ENCODE data around the gene GLIS1. TPM values are rescaled to one million over a fixed set of nuclear protein-coding genes. Genes with fewer than 3 reads are reported as not detected.

The GLIS1 gene
- polyA plus RNA-seq, 3 donors, result not detected

DNA sequence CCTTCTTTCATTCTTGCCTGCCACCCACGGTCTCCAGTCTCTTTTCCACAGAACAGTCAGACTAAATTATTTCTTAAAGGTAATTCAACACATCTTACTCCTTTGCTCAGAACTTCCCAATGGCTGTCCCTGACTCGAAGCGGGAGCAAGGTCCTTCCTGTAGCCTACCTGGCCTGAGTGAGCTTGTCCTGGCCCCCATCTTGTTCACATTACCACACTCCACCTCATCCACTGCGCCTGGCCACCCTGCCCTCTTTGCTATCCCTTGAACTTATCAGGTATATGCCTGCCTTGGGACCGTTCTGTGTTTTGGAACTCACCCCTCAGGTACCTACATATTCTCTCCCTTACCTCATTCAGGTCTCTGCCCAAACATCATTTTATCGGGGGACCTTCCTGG is 13.3 kb upstream of the GLIS1 start:
- Mint-ChIP-seq H3K27me3 (ENCODE audit: low read depth in 3 of 3) (peaks cover 2 to 11% (median 6%) of the 10 kb centered on the region in 3 donors), H3K4me3 (no peak overlapping the region), H3K4me1 (no peaks in the 10 kb centered on the region), H3K36me3 (no peaks in the 10 kb centered on the region), H3K9me3 (peaks cover 0 to 2% (median 0%) of the 10 kb centered on the region in 7 donors), H3K27ac (peak overlapping the region in 1 of 7 donors; percentile 27)
- DNase-seq, result no peak
- no peak overlapping the region for H3K4me2 ChIP-seq (replicated peaks; ENCODE audit: extremely low read depth, low read length, poor library complexity, severe bottlenecking)
- no peaks in the 10 kb centered on the region for H3K27me3 ChIP-seq (ENCODE audit: control insufficient read depth in 2 of 2, insufficient read depth in 2 of 2, low read length in 2 of 2)
- no peak overlapping the region for H3K4me3 ChIP-seq (replicated peaks in 1 of 3; ENCODE audit: low read depth in 2 of 3, low read length in 3 of 3)
- H2AFZ ChIP-seq (ENCODE audit: insufficient read depth, low read depth, low read length, poor library complexity, severe bottlenecking), result no peak overlapping the region
- H3K4me1 ChIP-seq (ENCODE audit: control insufficient read depth in 1 of 2, insufficient read depth in 2 of 2, low read length in 2 of 2), result no peaks in the 10 kb centered on the region
- H3K9me3 ChIP-seq (replicated peaks in 1 of 2; ENCODE audit: control insufficient read depth in 1 of 2, insufficient read depth in 1 of 2, low read length in 2 of 2), result no peaks in the 10 kb centered on the region
- H3K27ac ChIP-seq (ENCODE audit: low read depth in 1 of 2, low read length in 2 of 2), result no peak overlapping the region
- 96% methylated on average over 6 of the region's 6 CpGs for WGBS (ENCODE audit: insufficient coverage)
- intact Hi-C loops (cut with micrococcal nuclease), result no loop called here
- H4K20me1 ChIP-seq (ENCODE audit: insufficient read depth, low read length), result no peaks in the 10 kb centered on the region
- H3K36me3 ChIP-seq (replicated peaks in 1 of 2; ENCODE audit: control insufficient read depth in 1 of 2, insufficient read depth in 2 of 2, low read length in 2 of 2), result no peaks in the 10 kb centered on the region
- no peaks in the 10 kb centered on the region for H3K79me2 ChIP-seq (ENCODE audit: insufficient read depth, low read length)
- no peak overlapping the region for H3K9ac ChIP-seq (ENCODE audit: insufficient read depth, low read length, poor library complexity, severe bottlenecking)
- TF ChIP-seq, protein P1, sequence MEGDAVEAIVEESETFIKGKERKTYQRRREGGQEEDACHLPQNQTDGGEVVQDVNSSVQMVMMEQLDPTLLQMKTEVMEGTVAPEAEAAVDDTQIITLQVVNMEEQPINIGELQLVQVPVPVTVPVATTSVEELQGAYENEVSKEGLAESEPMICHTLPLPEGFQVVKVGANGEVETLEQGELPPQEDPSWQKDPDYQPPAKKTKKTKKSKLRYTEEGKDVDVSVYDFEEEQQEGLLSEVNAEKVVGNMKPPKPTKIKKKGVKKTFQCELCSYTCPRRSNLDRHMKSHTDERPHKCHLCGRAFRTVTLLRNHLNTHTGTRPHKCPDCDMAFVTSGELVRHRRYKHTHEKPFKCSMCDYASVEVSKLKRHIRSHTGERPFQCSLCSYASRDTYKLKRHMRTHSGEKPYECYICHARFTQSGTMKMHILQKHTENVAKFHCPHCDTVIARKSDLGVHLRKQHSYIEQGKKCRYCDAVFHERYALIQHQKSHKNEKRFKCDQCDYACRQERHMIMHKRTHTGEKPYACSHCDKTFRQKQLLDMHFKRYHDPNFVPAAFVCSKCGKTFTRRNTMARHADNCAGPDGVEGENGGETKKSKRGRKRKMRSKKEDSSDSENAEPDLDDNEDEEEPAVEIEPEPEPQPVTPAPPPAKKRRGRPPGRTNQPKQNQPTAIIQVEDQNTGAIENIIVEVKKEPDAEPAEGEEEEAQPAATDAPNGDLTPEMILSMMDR (IDR thresholded peaks at IDR 0.05), result no peak

DNA sequence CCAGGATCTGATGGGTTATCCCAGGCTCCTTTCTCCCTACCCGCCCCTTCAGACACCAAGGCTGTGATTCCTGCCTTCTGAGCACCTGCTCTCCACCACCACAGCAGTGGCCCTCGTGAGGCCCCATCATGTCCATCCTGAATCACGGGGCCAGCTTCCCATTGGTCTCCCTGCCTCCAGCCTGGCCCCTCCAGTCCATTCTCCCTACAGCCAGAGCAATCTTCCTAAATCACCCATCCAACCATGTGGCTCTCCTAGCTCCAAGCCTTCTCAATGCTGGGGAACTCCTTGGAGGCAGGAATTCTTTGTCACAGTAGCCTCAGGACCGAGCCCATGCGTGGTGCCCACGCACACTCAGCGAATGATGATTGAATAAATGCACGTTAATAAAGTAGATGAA is 8.9 kb upstream of the GLIS1 start:
- TF ChIP-seq, protein P1 (IDR thresholded peaks at IDR 0.05), result no peak
- Histone ChIP-seq H3K36me3 (replicated peaks in 1 of 2; ENCODE audit: control insufficient read depth in 1 of 2, insufficient read depth in 2 of 2, low read length in 2 of 2) (no peaks in the 10 kb centered on the region), H4K20me1 (ENCODE audit: insufficient read depth, low read length) (no peaks in the 10 kb centered on the region), H3K27ac (ENCODE audit: low read depth in 1 of 2, low read length in 2 of 2) (no peak overlapping the region), H3K79me2 (ENCODE audit: insufficient read depth, low read length) (no peaks in the 10 kb centered on the region), H3K9me3 (replicated peaks in 1 of 2; ENCODE audit: control insufficient read depth in 1 of 2, insufficient read depth in 1 of 2, low read length in 2 of 2) (peaks cover 0 to 3% of the 10 kb centered on the region in 2 donors), H3K4me3 (replicated peaks in 1 of 3; ENCODE audit: low read depth in 2 of 3, low read length in 3 of 3) (no peak overlapping the region), H3K4me1 (ENCODE audit: control insufficient read depth in 1 of 2, insufficient read depth in 2 of 2, low read length in 2 of 2) (no peaks in the 10 kb centered on the region), H3K27me3 (ENCODE audit: control insufficient read depth in 2 of 2, insufficient read depth in 2 of 2, low read length in 2 of 2) (peaks cover 4 to 5% of the 10 kb centered on the region in 2 donors), H2AFZ (ENCODE audit: insufficient read depth, low read depth, low read length, poor library complexity, severe bottlenecking) (no peak overlapping the region), H3K9ac (ENCODE audit: insufficient read depth, low read length, poor library complexity, severe bottlenecking) (no peak overlapping the region), H3K4me2 (replicated peaks; ENCODE audit: extremely low read depth, low read length, poor library complexity, severe bottlenecking) (no peak overlapping the region)
- DNase-seq, result no peak
- WGBS (ENCODE audit: insufficient coverage), result 88% methylated on average over 7 of the region's 8 CpGs
- intact Hi-C loops (cut with micrococcal nuclease), result no loop called here
- Mint-ChIP-seq H3K4me3 (no peak overlapping the region), H3K36me3 (no peaks in the 10 kb centered on the region), H3K27me3 (ENCODE audit: low read depth in 3 of 3) (peaks cover 18 to 22% (median 22%) of the 10 kb centered on the region in 3 donors), H3K4me1 (no peaks in the 10 kb centered on the region), H3K27ac (no peak overlapping the region), H3K9me3 (peaks cover 1 to 7% (median 2%) of the 10 kb centered on the region in 7 donors)
